Brain microvascular endothelial cell (primary cell): ENCODE data around the gene ARHGEF39.

ENCODE experiments used
- DNase-seq: peaks from one replicate; pipeline ENCODE4 v3.0.0-alpha.2; 2020
- H3K27ac ChIP-seq: fragments of 250-450 bp; sonication (Bioruptor Pico); 2 replicates; pipeline ENCODE4 v1.5.1; 2020; ENCODE audit warnings: mild to moderate bottlenecking, moderate library complexity
- H3K27me3 ChIP-seq: fragments of 250-450 bp; sonication (Bioruptor Pico); replicated peaks from 2 replicates; pipeline ENCODE4 v1.5.1; 2020; ENCODE audit warnings: mild to moderate bottlenecking
- H3K36me3 ChIP-seq: fragments of 250-450 bp; sonication (Bioruptor Pico); replicated peaks from 2 replicates; pipeline ENCODE4 v1.5.1; 2020; ENCODE audit warnings: mild to moderate bottlenecking
- H3K4me3 ChIP-seq: 2 replicates; pipeline ENCODE4 v1.5.1; 2011; ENCODE audit warnings: low read depth, mild to moderate bottlenecking, control low read depth, low read length, moderate library complexity
- CTCF ChIP-seq: IDR thresholded peaks from 2 replicates; pipeline ENCODE4 v1.5.1; 2011; ENCODE audit warnings: low read depth, mild to moderate bottlenecking, moderate library complexity, low read length, control low read depth, inconsistent platforms; ENCODE audit errors: missing control alignments
- in situ Hi-C: cut with HindIII; loops from 2 replicates; pipeline ENCODE4 v1.10.0; 2017; ENCODE audit warnings: low sequenced_read_pairs, low pct_ligation_motif_present

Gene ARHGEF39

GRCh38 chr9:35635730-35636129 is 29.3 kb downstream of the ARHGEF39 start:
- no peak overlapping the region for H3K27ac ChIP-seq
- no peak overlapping the region for H3K4me3 ChIP-seq
- no peak for DNase-seq
- H3K27me3 ChIP-seq: no peaks in the 10 kb centered on the region
- TF ChIP-seq CTCF: no peak
- in situ Hi-C loops: no loop called here
- H3K36me3 ChIP-seq: no peaks in the 10 kb centered on the region

GRCh38 chr9:35629597-35629996 is 35.4 kb downstream of the ARHGEF39 start:
- no peaks in the 10 kb centered on the region for H3K27me3 ChIP-seq
- no peak overlapping the region for H3K4me3 ChIP-seq
- H3K27ac ChIP-seq: no peak overlapping the region
- TF ChIP-seq CTCF: no peak
- H3K36me3 ChIP-seq: no peaks in the 10 kb centered on the region
- no peak for DNase-seq
- in situ Hi-C loops: no loop called here

GRCh38 chr9:35628389-35628991 is 36.5 kb downstream of the ARHGEF39 start:
- in situ Hi-C loops: no loop called here
- DNase-seq: no peak
- no peaks in the 10 kb centered on the region for H3K36me3 ChIP-seq
- no peak overlapping the region for H3K4me3 ChIP-seq
- no peak overlapping the region for H3K27ac ChIP-seq
- no peak for TF ChIP-seq CTCF
- H3K27me3 ChIP-seq: no peaks in the 10 kb centered on the region

- Histone ChIP-seq H3K36me3 (no peaks in the 10 kb centered on the region), H3K27ac (no peak overlapping the region), H3K27me3 (no peaks in the 10 kb centered on the region), H3K4me3 (no peak overlapping the region)
- in situ Hi-C loops: no loop called here
- DNase-seq: no peak
- TF ChIP-seq CTCF: no peak
Measured at GRCh38 chr9:35627575-35627974, 37.4 kb downstream of the ARHGEF39 start.

- Histone ChIP-seq H3K27ac (no peak overlapping the region), H3K27me3 (peaks cover 13% of the 10 kb centered on the region), H3K36me3 (no peaks in the 10 kb centered on the region), H3K4me3 (no peak overlapping the region)
- no peak for TF ChIP-seq CTCF
- DNase-seq: no peak
- in situ Hi-C loops: no loop called here
Measured at GRCh38 chr9:35619800-35620158, 45.2 kb downstream of the ARHGEF39 start.
